CD14-positive monocyte (primary cell): ENCODE measurements around the gene MSL1. TPM values are rescaled to one million over a fixed set of nuclear protein-coding genes. Genes with fewer than 3 reads are reported as not detected.
A peak's percentile ranks its signal among the peaks of the same experiment; 100 is the strongest.

Experiments
- DNase-seq, 3 donors: peaks; one replicate each; pipeline ENCODE4 v3.0.0-alpha.2; 2011 to 2022
- H2AFZ ChIP-seq: 2 replicates; pipeline ENCODE4 v1.6.0; 2012; ENCODE audit warnings: mild to moderate bottlenecking, low read depth, low read length, inconsistent platforms; ENCODE audit not compliant: insufficient read depth, poor library complexity, severe bottlenecking
- H3K27ac ChIP-seq, 2 donors: 1 replicate in 1 of 2; 2 replicates in 1 of 2; pipeline ENCODE4 v1.5.1; 2012 to 2013; ENCODE audit warnings: low read length in 2 of 2, control low read depth in 1 of 2, inconsistent platforms in 1 of 2, low read depth in 1 of 2, mild to moderate bottlenecking in 1 of 2
- H3K27me3 ChIP-seq, 2 donors: one replicate each; pipeline versions ENCODE4 v1.6.0 to v1.6.1; 2011 to 2013; ENCODE audit warnings: low read length in 2 of 2; ENCODE audit not compliant: control insufficient read depth in 2 of 2, insufficient read depth in 2 of 2
- H3K36me3 ChIP-seq, 2 donors: replicated peaks in 1 of 2; 1 replicate in 1 of 2; 2 replicates in 1 of 2; pipeline versions ENCODE4 v1.5.1 to v1.6.1; 2012 to 2013; ENCODE audit warnings: low read length in 2 of 2, control low read depth in 1 of 2, inconsistent platforms in 1 of 2, mild to moderate bottlenecking in 1 of 2; ENCODE audit not compliant: insufficient read depth in 2 of 2, control insufficient read depth in 1 of 2
- H3K4me1 ChIP-seq, 2 donors: 1 replicate in 1 of 2; 2 replicates in 1 of 2; pipeline versions ENCODE4 v1.5.1 to v1.6.1; 2012 to 2013; ENCODE audit warnings: low read length in 2 of 2, control low read depth in 1 of 2, inconsistent platforms in 1 of 2, mild to moderate bottlenecking in 1 of 2, moderate library complexity in 1 of 2; ENCODE audit not compliant: insufficient read depth in 2 of 2, control insufficient read depth in 1 of 2
- H3K4me2 ChIP-seq: replicated peaks from 2 replicates; pipeline ENCODE3; 2012; ENCODE audit warnings: low read length, moderate library complexity, mild to moderate bottlenecking; ENCODE audit not compliant: poor library complexity, severe bottlenecking; ENCODE audit errors: extremely low read depth
- H3K4me3 ChIP-seq, 3 experiments: fragments of 200-600 bp in 1 of 3; sonication (generic) in 1 of 3; replicated peaks in 1 of 3; 1 replicate in 2 of 3; 2 replicates in 1 of 3; pipeline ENCODE4 v1.5.1; 2011 to 2013; ENCODE audit warnings: low read length in 3 of 3, mild to moderate bottlenecking in 3 of 3, control low read depth in 2 of 3, low read depth in 2 of 3, inconsistent platforms in 1 of 3, moderate library complexity in 1 of 3
- H3K79me2 ChIP-seq: 2 replicates; pipeline ENCODE4 v1.6.0; 2012; ENCODE audit warnings: mild to moderate bottlenecking, control low read depth, inconsistent platforms, low read length, moderate library complexity; ENCODE audit not compliant: insufficient read depth
- H3K9ac ChIP-seq: 2 replicates; pipeline ENCODE4 v1.6.0; 2017; ENCODE audit warnings: low read length, mild to moderate bottlenecking; ENCODE audit not compliant: insufficient read depth, poor library complexity, severe bottlenecking
- H3K9me3 ChIP-seq, 2 donors: replicated peaks in 1 of 2; 1 replicate in 1 of 2; 2 replicates in 1 of 2; pipeline versions ENCODE4 v1.5.1 to v1.6.1; 2012 to 2013; ENCODE audit warnings: low read length in 2 of 2, control low read depth in 1 of 2; ENCODE audit not compliant: control insufficient read depth in 1 of 2, insufficient read depth in 1 of 2
- H4K20me1 ChIP-seq: 2 replicates; pipeline ENCODE4 v1.6.0; 2012; ENCODE audit warnings: mild to moderate bottlenecking, low read length, control low read depth, moderate library complexity; ENCODE audit not compliant: insufficient read depth
- H3K27ac Mint-ChIP-seq, 7 donors: one replicate each; pipeline ENCODE4 v1.8.0; 2020; ENCODE audit warnings: mild to moderate bottlenecking in 7 of 7, mixed read lengths in 7 of 7, moderate library complexity in 6 of 7, inconsistent platforms in 2 of 7
- H3K27me3 Mint-ChIP-seq, 3 donors: one replicate each; pipeline ENCODE4 v1.8.0; 2021 to 2022; ENCODE audit warnings: low read depth in 3 of 3, mild to moderate bottlenecking in 3 of 3, mixed read lengths in 3 of 3, moderate library complexity in 3 of 3, inconsistent platforms in 1 of 3
- H3K36me3 Mint-ChIP-seq, 2 donors: one replicate each; pipeline ENCODE4 v1.8.0; 2020; ENCODE audit warnings: mixed read lengths in 2 of 2, inconsistent platforms in 1 of 2, mild to moderate bottlenecking in 1 of 2
- H3K4me1 Mint-ChIP-seq: one replicate; pipeline ENCODE4 v1.8.0; 2020; ENCODE audit warnings: mild to moderate bottlenecking, mixed read lengths
- H3K4me3 Mint-ChIP-seq, 2 donors: one replicate each; pipeline ENCODE4 v1.8.0; 2020; ENCODE audit warnings: mild to moderate bottlenecking in 2 of 2, mixed read lengths in 2 of 2, moderate library complexity in 1 of 2
- H3K9me3 Mint-ChIP-seq, 7 donors: one replicate each; pipeline ENCODE4 v1.8.0; 2020 to 2022; ENCODE audit warnings: mixed read lengths in 7 of 7, mild to moderate bottlenecking in 6 of 7, moderate library complexity in 6 of 7, inconsistent platforms in 2 of 7
- CTCF ChIP-seq: fragments of 200-600 bp; IDR thresholded peaks from one replicate; pipeline ENCODE4 v1.8.0; 2022; ENCODE audit warnings: antibody characterized with exemption, mild to moderate bottlenecking
- WGBS: methylation state at CpG from one replicate; pipeline ENCODE4 v1.1.5; 2013; ENCODE audit warnings: missing lambda C conversion rate; ENCODE audit not compliant: insufficient coverage; 5-methylcytosine and 5-hydroxymethylcytosine counted together
- intact Hi-C, 2 donors: fragments of 100-400 bp; cut with micrococcal nuclease; formaldehyde crosslinking; loops; one replicate each; pipeline versions ENCODE4 v1.15.0 to v1.15.1; 2023
- polyA plus RNA-seq, 3 donors: library from polyadenylated mRNA; depleted of rRNA in 1 of 3; unstranded in 2 of 3; stranded (reverse) in 1 of 3; fragments of 300-500 nt in 2 of 3; fragments of >200 nt in 1 of 3; fragmentation: Illumina TruSeq in 2 of 3; gene quantifications; 1 replicate in 2 of 3; 2 replicates in 1 of 3; pipeline ENCODE4 v1.2.3, GENCODE V29; 2012 to 2021

The MSL1 gene
- polyA plus RNA-seq, 3 donors, result 10.0 to 89.2 (median 11.4) TPM

GRCh38 chr17:40075201-40075941 lies 46.4 kb upstream of the MSL1 start:
- Mint-ChIP-seq H3K27me3 (no peaks in the 10 kb centered on the region), H3K36me3 (peaks cover 30 to 38% of the 10 kb centered on the region in 2 donors), H3K4me1 (peaks cover 50% of the 10 kb centered on the region), H3K27ac (peak overlapping the region; percentile 53 to 88 (median 78)), H3K9me3 (no peaks in the 10 kb centered on the region), H3K4me3 (peak overlapping the region; percentile 56 to 67)
- Histone ChIP-seq H3K9me3 (no peaks in the 10 kb centered on the region), H3K27ac (peak overlapping the region; percentile 43 to 49), H3K4me1 (peaks cover 50% of the 10 kb centered on the region in 2 donors), H3K79me2 (peaks cover 44% of the 10 kb centered on the region), H3K36me3 (peaks cover 14 to 36% of the 10 kb centered on the region in 2 donors), H3K4me3 (peak overlapping the region in 1 of 3 experiments; percentile 52), H3K4me2 (peak overlapping the region; percentile 52), H3K9ac (peak overlapping the region; percentile 27), H2AFZ (peak overlapping the region; percentile 42), H3K27me3 (no peaks in the 10 kb centered on the region), H4K20me1 (peaks cover 68% of the 10 kb centered on the region)
- TF ChIP-seq CTCF, result peak; percentile 98
- WGBS, result 9% methylated on average over 5 of the region's 11 CpGs
- intact Hi-C loops, result no loop called here
- DNase-seq, result peak; percentile 56 to 72 (median 68)

DNA sequence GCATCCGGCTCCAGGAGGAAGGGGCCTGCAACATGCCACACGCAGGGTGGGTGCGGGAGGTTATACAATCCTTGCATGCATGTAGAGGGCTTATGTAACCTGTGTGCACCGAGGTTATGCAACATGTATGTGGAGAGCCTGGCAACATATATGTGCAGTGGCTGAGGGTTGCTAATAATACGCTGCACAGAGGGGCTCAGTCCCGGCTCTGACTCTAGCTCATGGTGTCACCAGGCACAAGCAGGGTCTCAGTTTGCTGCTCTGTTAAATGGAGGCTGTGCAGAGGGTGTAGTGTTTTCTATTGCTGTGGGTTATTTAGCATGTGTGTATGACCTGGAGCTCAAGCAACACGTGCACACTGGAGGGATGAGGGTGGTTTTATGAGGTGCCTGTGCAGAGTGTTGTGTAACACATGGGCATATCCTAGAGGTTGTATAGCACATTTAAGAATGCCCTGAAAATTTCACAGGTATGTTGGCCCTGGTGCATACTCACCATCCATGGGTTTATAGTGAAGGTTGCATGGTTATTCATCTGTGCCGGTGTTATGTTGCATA lies 45.8 kb upstream of the MSL1 start:
- no peaks in the 10 kb centered on the region for H3K9me3 ChIP-seq
- peaks cover 14 to 36% of the 10 kb centered on the region in 2 donors for H3K36me3 ChIP-seq
- Mint-ChIP-seq H3K4me3 (peak overlapping the region; percentile 41 to 67), H3K4me1 (peaks cover 44% of the 10 kb centered on the region), H3K9me3 (no peaks in the 10 kb centered on the region), H3K36me3 (peaks cover 33 to 45% of the 10 kb centered on the region in 2 donors), H3K27ac (peak overlapping the region in 6 of 7 donors; percentile 53 to 88 (median 70)), H3K27me3 (peaks cover 0 to 1% (median 0%) of the 10 kb centered on the region in 3 donors)
- no peak for DNase-seq
- H3K27me3 ChIP-seq, result no peaks in the 10 kb centered on the region
- H3K4me3 ChIP-seq, result peak overlapping the region in 1 of 3 experiments; percentile 52
- peaks cover 37% of the 10 kb centered on the region for H3K79me2 ChIP-seq
- TF ChIP-seq CTCF, result no peak
- H3K4me1 ChIP-seq, result peaks cover 43 to 44% of the 10 kb centered on the region in 2 donors
- 51% methylated on average over 8 of the region's 8 CpGs for WGBS
- peaks cover 61% of the 10 kb centered on the region for H4K20me1 ChIP-seq
- intact Hi-C loops, result no loop called here
- peak overlapping the region; percentile 52 for H3K4me2 ChIP-seq
- peak overlapping the region; percentile 42 for H2AFZ ChIP-seq
- H3K27ac ChIP-seq, result peak overlapping the region in 1 of 2 donors; percentile 43
- H3K9ac ChIP-seq, result peak overlapping the region; percentile 27
